ENCODE results near the gene CEP55.

The CEP55 gene

GRCh38 chr10:93567277-93568104 is 71.1 kb downstream of the CEP55 start:
- no peak for DNase-seq

GRCh38 chr10:93568105-93568390 is 71.6 kb downstream of the CEP55 start:
- no peak for DNase-seq

- DNase-seq = no peak
Observed at GRCh38 chr10:93570383-93570782, 74.0 kb downstream of the CEP55 start.

- no peak for DNase-seq
Observed at GRCh38 chr10:93572606-93573005, 76.2 kb downstream of the CEP55 start.

GRCh38 chr10:93573051-93573909 is 76.9 kb downstream of the CEP55 start:
- DNase-seq = peak; percentile 91

GRCh38 chr10:93573924-93574323 is 77.5 kb downstream of the CEP55 start:
- no peak for DNase-seq

GRCh38 chr10:93576888-93577287 is 80.5 kb downstream of the CEP55 start:
- DNase-seq = no peak

- no peak for DNase-seq
Observed at GRCh38 chr10:93577565-93577964, 81.2 kb downstream of the CEP55 start.
